HG02840 (cell line): ENCODE data around the gene GPR39.

Experiments used
- ATAC-seq: cut with Tn5 transposase; IDR thresholded peaks from one replicate; pipeline ENCODE4 v1.9.1; 2021; ENCODE audit warnings: mild to moderate bottlenecking, moderate library complexity, moderate number of reproducible peaks; ENCODE audit not compliant: unreplicated experiment, low FRiP score

The GPR39 gene

DNA sequence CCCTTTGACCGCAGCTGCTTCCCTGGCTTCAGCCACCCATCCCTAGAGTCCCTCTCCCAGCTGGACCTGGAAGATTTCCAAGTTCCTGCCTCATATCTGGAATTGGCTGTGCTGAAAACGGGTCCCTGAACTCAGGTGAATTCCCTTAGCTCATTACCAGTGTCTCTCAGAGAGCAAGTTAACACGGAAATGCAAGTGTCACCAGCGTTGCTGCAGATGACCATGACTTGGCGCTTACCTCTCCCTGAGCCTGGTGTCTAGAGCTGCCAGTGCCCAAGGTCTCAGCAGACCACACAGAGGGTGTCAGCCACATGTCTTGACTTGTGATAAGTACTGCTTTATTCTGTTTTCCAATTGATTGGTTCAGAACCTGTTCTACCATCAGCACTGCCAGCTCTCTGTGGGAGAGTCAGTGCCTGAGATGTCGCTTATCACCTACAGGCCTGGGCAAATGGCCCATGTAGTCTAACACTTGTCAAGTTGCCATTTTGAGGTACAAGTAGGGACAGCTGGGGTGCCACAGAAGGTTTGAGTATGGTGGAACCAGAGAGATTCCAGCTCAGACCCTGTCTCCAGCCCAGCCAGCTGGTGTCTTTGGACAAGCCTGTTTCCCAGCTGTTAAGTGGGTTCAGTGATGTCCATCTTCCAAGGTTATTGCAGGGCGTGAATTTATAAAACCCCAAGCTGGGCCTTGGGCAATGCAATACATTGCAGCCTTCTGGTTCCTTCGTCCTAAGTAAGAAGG, 204.7 kb downstream of the GPR39 start:
- ATAC-seq, result no peak

DNA sequence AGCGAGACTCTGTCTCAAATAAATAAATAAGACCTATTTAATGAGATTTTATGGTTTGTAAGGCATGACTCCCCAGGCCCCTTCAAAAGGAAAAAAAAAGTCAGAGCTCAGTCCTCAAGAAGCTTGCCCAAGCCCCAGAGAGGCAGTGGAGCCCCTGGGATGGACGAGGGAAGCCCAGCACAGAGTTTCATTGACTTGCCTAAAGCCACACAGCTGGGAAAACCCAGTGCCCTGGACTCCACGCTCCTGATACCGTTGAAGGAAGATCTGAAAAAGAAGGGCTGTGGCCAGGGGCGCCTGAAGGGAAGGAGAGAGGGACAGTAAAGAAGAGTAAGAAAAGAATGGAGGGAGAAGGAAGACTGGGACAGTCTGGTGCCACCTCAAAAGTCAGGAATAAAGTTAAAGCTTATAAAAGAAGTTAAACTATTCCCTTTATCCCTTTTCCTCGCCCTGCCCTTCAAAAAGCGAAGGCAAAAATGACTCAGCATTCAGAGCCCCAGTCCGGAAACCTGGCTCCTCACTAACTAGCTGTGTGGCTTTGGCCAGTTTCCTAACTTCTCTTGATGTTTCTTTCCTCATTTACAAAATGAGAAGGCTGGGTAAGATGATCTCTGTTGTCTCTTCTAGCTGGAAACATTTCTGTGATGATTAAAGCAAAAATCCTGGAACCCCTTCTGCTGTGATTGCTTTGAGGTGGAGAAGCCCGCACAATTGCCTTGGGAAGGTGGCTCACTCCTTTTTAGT, 206.7 kb downstream of the GPR39 start:
- no peak for ATAC-seq

DNA sequence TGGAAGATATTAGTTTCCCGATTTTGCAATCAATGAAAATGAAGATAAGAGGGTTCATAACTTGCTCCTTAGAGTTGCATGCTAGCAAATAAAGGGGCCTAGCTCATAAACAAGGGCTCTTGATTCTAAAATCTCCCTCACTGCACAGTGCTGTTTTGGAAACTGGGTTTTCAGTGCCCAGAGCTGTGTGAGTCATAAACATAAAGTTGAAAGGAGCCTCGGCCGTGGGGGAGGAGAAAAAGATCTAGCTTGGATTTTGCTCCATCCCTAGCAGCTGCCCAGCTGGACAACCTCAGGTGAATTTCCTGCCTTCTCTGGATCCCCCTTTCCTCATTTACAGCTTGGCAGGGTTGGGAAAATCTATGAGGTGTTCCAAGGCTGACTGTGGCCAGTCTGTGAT, 210.9 kb downstream of the GPR39 start:
- ATAC-seq, result no peak

DNA sequence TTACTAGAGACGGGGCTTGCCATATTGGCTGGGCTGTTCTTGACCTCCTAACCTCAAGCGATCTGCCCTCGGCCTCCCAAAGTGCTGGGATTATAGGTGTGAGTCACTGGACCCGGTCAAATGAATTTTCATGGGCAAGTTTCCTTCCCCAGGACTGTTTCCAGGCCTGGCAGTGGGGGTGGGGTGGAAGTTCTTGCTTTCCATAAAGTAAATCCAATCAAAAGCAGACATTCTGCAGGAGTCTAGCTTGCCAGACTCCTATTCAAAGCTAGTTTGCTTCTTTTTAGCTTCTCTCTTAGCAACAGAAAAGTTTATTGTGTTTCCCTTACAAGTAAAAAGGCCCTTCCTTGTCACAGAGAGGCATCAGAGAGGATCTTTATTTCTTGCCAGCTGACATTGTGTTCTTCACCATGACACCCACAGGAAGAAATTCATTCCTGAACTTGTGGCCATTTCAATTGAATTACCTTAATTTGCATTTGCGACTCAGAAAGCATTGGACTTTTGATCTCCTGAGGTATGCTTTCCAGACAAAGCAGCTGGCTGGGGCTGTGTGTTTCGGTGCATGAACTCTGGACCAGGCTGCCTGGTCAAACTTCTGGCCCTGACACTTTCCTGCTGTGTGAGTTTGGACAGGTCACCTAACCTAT, 215.5 kb downstream of the GPR39 start:
- no peak for ATAC-seq

DNA sequence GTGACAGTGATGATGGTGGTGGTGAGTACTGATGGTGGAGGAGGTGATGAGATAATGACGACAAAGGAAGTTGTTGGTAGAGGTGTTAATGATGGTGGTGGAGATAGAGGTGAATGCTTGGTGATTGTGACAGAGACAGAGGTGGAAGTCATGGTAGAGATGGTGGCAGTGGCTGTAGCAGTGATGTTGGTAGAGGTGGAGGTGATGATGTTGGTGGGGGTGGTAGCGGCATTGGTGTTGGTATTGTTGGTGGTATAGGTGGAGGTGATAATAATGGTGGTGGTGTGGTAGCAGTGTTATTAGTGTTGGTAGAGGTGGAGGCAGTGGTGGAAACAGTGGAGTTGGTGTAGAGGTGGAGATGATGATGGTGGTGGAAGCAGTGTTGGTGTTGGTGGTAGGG, 217.0 kb downstream of the GPR39 start:
- no peak for ATAC-seq

DNA sequence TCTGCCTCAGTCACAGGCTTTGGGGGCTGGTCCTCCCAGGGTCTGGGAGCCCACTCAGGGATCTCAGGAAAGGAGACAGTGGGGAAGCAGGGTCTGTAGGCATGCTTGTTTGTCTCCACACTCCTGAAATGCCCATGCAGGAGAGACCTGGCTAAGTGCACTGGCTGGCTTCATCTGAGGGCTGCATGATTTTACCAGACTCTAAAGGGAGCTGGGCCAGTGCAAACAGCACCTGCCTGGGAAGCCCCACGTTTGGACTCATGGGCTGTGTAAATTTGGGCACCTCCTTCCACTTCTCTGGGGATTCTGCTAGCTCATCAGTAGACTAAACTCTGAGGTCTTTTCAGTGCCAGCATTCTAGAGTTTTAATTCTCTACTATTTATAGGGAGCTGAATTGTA, 219.7 kb downstream of the GPR39 start:
- no peak for ATAC-seq

DNA sequence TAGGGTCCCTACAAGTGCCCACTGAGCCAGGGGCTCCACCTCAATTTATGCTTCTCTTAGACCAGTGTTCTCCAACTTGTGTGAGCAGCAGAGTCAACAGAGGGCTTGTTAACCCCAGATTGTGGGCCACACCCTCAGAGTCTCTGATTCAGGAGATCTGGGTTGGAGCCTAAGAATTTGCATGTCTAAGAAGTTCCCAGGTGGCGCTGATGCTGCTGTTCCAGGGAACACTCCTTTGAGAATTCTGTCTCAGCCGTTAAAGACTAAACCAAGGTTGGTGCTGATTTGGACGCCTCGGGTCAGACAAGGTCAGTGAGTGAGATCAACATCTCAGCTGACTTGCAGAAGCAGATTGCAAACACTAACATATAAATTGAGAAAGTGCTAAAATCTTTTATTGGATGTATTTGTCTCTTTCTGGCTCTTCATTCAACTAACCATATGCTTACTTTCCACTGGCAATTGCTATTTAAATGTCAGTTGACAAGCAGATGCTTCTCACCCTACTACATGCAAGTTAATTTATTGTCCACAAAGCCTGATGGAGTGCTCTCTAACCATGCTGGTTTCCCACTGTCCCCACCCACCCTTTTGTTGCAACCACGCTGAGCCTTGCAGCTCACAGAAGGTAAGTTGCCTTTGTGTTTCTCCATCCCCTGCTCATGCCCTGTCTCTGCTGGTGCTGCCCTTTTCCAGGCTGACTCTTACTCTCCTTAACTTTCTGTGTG, 221.9 kb downstream of the GPR39 start:
- ATAC-seq, result no peak

DNA sequence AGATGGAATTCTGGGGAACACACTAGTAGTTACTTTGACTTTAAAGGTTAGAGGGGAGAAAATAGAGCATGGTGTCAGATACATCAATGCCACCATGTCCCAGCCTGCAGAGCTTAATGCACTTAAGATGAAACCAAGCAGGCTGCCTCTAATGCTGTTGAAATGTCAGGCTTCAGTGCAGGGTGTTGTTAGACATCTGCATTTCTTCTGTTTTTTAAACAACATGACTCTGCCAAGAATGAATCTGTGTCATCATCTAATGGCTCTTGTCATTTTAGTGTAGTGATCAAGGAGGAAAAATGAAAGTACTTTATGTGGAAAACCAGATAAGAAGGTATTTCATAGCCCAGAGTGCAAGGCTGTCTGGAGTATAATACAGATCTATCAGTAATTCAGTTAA, 223.5 kb downstream of the GPR39 start:
- ATAC-seq, result no peak

DNA sequence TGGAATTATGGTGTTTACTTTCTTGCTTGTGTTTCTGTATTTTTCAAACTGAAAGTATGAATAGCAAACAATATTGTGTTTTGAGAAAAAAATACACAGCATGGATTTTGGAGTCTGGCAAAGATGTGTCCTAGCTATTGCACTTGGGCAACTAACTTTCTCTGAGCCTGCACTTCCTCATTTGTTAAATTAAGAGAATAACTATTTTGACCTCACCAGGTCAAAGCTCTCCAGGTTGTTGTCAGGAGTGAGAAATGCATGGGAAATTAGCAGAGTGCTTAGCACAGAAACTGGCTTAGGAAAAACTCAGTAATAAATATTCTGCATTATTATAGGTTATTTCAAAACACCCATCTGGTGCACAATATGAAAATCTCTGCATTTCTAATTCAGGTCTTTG, 225.2 kb downstream of the GPR39 start:
- no peak for ATAC-seq

DNA sequence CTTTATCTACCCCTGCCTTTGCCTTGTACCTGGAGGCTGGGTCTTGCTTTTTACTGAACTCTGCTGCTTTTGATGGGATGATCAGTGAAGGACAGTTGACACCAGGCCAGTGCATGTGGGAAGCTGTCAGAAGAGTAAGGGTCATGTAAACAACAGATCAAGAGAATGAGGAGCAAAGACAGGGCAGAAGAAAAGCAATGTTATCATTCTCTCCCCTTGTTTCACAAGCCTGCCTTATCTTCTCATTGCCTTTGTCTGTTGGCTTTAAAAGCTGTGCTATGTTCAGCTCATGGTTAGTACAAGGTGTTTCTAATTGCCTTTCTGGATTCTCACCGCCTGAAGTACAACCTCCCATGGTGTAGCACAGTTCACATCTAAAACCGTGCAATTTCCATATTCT, 225.8 kb downstream of the GPR39 start:
- no peak for ATAC-seq

DNA sequence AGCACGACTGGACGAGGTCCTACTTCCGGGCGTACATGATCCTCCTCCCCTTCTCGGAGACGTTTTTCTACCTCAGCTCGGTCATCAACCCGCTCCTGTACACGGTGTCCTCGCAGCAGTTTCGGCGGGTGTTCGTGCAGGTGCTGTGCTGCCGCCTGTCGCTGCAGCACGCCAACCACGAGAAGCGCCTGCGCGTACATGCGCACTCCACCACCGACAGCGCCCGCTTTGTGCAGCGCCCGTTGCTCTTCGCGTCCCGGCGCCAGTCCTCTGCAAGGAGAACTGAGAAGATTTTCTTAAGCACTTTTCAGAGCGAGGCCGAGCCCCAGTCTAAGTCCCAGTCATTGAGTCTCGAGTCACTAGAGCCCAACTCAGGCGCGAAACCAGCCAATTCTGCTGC, 228.6 kb downstream of the GPR39 start:
- no peak for ATAC-seq

DNA sequence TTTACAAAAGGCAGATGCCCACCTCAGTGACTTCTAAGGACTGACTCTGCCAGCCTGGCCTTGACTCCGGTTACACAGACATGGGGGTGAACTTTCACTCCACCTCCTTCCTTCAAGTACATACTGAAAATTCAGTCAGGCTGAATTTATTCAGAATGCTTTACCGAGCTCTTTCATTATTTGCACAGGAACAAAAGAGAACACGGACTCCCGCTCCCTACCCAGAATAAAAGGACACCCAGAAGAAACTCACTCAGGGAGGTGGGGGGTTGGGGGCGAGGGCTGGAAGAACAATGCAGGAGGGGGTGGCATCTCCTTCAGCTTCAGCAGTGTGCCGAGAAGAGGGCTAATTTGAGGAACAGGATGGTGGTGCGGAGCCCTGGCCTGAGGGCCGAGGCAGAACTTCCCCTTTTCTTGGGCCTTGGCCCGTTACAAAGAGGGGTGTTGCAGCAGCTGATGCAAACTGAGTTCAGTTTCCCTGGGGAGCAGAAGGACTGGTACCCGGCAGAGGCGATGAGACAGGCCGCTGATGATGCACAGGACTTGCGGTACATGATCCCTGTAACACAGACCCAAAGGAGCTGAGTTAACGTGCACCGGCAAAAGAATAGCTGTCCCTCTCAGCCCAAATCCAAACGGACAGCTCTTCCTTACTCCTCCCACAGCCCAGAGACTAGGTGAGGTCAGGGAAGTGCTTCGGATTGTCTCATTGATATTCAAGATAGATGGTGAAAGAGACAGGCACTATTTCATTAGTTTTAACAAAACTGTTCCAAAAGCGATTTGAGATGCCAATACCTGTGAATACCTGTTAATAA, 229.3 kb downstream of the GPR39 start:
- no peak for ATAC-seq

DNA sequence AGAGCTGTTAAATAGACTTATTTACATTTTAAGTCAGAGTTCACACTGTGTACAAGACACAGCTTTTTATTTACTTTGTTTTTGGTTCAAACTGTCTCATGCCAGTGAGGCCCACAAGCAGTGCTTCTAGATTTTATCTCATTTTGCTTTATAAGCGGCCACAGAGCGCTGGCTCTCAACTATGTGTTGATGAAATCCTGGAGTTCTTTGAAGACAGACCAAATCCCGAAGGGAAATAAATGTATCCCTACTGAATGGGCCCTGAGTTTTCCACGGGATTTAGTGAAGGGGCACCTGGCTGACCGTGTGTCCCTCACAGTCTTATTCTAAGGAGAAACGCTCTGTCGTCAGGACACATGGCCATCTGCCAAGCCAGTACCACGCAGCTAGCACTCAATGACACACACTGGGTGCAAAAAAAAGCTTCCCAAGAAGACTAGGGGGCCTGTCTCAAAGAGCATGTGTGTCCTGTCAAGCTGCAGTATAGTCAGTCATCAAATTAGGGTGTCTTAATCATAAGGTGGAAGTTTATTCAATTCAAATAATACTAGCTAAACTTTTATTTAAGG, 230.0 kb downstream of the GPR39 start:
- ATAC-seq, result no peak

DNA sequence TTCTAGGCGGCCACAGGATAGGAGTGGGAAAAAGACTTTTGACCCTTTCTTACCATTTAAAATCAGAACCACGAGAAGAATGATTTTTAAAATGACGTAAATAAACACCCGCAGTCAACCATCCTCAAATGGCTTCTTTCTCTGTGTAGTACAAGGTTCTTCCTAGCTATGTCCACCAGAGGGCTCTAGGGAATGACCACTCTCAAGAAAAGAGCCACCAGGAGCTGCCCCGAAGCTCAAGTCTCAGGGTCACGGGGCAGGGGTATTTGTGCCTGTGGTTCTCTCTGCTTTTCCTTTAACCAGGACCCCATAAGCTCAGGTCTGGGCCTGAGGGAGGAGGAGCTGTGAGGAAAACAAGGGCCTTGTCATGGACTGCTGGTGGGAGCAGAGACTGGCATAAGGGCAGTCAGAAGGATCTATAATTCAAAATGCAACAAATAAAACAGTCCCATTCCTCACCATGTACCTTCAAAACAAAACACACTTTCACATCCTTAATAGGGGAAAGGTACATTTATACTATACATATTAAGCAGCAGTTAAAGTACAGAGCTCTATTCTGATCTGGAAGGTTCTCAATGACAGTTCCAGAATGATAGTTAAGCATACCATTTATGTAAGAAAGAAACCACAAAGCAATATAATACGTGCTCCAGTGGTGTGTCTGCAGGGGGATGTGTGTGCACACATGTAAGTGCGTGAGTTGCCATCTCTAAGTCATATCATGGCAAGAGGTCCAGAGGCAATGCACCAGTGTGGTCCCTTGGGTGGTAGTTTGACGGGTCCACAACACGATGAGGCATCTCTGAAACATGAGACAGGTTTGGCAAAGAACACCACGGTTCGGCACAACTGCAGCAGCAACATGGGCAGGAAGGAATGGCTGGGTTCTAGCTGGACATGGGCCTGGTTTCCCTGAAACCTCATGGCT, 234.8 kb downstream of the GPR39 start:
- ATAC-seq, result no peak

DNA sequence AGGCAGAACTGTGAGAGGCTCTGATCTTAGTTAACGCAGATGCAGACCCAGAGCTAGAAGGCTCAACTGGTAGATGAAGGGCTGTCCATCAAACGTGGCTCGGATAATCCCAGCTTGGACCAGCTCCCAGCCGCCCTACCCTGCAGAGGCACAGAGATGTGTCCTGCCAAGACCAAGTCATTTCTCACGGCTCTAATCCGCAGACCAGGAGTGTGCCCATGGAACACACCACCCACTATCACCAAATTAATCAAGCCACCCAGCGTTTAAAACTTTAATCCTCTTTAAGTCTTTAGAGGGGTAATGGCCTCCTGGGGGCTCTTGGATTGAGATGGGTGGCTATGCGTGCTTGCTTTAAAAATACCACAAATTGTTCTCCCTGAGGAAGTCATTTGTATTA, 235.9 kb downstream of the GPR39 start:
- no peak for ATAC-seq

DNA sequence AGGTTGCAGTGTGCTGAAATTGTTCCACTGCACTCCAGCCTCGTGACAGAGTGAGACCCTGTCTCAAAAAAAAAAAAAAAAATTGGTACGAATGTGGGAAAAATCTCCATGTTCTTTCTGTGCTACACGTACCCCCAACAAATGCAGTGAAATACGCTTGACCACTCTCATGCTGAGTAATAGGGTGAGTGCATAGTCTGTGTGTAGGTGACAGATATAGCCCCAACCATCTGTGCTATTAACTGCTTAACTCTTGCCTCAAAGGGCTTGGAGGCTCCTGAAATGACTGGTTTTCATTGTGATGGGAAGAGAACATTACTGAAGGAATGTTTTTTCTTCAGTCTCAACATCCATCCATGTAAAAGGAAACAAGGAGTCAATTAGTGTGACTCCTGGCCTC, 237.7 kb downstream of the GPR39 start:
- ATAC-seq, result no peak

DNA sequence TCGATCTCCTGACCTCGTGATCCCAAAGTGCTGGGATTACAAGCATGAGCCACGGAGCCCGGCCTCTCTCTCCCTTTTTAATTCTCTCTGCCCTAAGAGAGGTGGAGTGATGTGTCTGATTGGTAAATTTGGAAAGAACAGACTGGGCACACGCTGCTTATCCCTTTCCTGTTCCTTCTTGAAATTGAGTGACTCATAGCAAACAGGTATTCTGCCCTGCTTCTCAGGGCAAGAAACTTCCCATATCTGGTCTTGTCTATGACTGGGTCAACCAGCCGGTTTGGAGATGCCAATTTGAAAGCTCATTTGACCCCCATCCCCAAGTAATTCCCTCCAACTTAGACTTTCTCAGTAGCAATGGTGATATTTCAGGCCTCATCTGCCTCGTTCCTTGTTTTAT, 238.4 kb downstream of the GPR39 start:
- no peak for ATAC-seq

DNA sequence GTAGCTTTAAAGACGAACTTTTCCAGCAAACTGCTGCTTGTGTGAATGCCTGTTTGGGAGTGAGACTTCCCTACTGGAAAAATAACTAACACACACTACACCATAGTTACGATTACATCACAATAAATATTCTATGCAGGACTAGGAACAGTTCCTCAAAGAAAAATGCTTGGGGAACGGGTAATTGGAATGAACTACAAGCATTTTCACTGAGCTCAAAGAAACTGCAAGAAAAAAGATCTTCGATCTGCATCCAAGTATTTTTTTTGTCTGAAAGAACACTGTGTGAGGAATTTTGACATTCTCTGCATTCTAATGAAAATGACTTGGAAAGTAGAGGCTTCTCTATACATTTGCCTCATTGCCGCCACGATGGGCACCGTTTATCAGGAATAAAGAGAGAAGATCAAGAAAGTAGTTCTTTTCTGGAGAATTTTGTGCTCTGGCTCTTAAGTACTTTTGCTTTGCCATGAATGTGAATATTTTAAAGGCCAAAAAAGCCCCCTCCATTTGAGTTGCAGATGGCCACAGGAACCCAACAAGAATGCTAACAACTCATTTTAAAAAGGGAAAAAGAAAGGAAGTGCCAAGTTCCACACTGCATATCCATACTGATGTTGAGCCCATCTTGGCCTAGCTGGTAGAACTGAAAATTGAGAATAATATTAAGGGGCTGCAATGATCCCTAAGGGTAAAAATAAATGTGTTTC, 239.8 kb downstream of the GPR39 start:
- ATAC-seq, result no peak
